ENCODE results near the gene OR7D4. TPM values are rescaled to one million over a fixed set of nuclear protein-coding genes. Genes with fewer than 3 reads are reported as not detected.

OR7D4 gene
- total RNA-seq, 2 donors from 2014 or later: not detected

DNA sequence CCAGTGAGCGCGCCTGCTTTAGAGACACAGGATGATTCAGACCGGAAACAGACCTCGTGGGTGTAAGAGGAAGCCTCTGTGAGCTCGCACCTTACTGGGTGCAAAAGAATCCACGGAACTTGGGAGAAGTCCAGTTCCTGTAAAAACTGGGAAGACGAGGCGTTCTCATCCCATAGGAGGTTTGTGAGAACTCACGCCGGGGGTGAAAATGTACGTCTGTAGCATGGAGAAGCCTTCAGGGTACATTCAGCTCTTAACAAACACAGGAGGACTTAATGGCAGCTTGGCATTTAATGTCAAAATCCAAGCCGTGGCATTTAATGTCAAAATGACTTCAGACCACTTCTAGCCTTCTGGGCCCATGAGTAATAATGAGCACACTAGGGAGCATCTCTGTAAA, 58.0 kb downstream of the OR7D4 start:
- Histone ChIP-seq H3K9me3 (ENCODE audit: control insufficient read depth, low read length) (peaks cover 81% of the 10 kb centered on the region), H3K36me3 (ENCODE audit: control insufficient read depth, insufficient read depth, low read length) (peaks cover 79% of the 10 kb centered on the region), H3K9ac (ENCODE audit: extremely low read depth, low read length, poor library complexity, severe bottlenecking) (no peak overlapping the region), H3K4me3 (ENCODE audit: low read length) (peak overlapping the region; percentile 65), H3K4me1 (ENCODE audit: control insufficient read depth, insufficient read depth, low read length) (no peaks in the 10 kb centered on the region), H3K27ac (ENCODE audit: low read depth, low read length) (no peak overlapping the region), H3K27me3 (ENCODE audit: control insufficient read depth, insufficient read depth, low read length, poor library complexity, severe bottlenecking) (no peaks in the 10 kb centered on the region)
- Mint-ChIP-seq H3K36me3 (ENCODE audit: low read depth) (peaks cover 90% of the 10 kb centered on the region), H3K4me1 (no peaks in the 10 kb centered on the region), H3K4me3 (no peak overlapping the region), H3K27ac (no peak overlapping the region), H3K9me3 (peaks cover 62% of the 10 kb centered on the region), H3K27me3 (ENCODE audit: insufficient read depth) (no peaks in the 10 kb centered on the region)
- 97% methylated on average over 12 of the region's 12 CpGs for WGBS, 2 experiments (ENCODE audit: insufficient coverage in 1 of 2, insufficient read length in 1 of 2)
- DNase-seq: no peak
- TF ChIP-seq, protein P1, sequence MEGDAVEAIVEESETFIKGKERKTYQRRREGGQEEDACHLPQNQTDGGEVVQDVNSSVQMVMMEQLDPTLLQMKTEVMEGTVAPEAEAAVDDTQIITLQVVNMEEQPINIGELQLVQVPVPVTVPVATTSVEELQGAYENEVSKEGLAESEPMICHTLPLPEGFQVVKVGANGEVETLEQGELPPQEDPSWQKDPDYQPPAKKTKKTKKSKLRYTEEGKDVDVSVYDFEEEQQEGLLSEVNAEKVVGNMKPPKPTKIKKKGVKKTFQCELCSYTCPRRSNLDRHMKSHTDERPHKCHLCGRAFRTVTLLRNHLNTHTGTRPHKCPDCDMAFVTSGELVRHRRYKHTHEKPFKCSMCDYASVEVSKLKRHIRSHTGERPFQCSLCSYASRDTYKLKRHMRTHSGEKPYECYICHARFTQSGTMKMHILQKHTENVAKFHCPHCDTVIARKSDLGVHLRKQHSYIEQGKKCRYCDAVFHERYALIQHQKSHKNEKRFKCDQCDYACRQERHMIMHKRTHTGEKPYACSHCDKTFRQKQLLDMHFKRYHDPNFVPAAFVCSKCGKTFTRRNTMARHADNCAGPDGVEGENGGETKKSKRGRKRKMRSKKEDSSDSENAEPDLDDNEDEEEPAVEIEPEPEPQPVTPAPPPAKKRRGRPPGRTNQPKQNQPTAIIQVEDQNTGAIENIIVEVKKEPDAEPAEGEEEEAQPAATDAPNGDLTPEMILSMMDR (conservative IDR thresholded peaks at IDR 0.05): no peak

Other genes starting within 250 kb of the OR7D4 start
- gene MUC16, start 209.2 kb downstream of the OR7D4 start, total RNA-seq: under 1 TPM; 0.13 to 0.40 TPM
- gene OR1M1, start 132.5 kb downstream of the OR7D4 start, total RNA-seq: not detected
- gene OR7G2, start 112.1 kb downstream of the OR7D4 start, total RNA-seq: not detected
- gene OR7G1, start 103.8 kb downstream of the OR7D4 start, total RNA-seq: not detected
- gene OR7G3, start 92.6 kb downstream of the OR7D4 start, total RNA-seq: not detected
- gene ZNF317, start 79.2 kb downstream of the OR7D4 start, total RNA-seq: 10 to 100 TPM; 36.7 to 40.1 TPM
- gene OR7D2, start 40.6 kb downstream of the OR7D4 start, total RNA-seq: under 1 TPM; 0.31 to 0.40 TPM
- not detected for gene OR7E24, start 31.3 kb upstream of the OR7D4 start, total RNA-seq
- gene ZNF699, start 90.2 kb upstream of the OR7D4 start, total RNA-seq: 1 to 10 TPM; 6.4 to 8.2 TPM
- 10 to 100 TPM; 18.1 to 27.0 TPM for gene ZNF559, start 104.6 kb upstream of the OR7D4 start, total RNA-seq
- gene ZNF177, start 143.4 kb upstream of the OR7D4 start, total RNA-seq: 10 to 100 TPM in 1 of 2 donors, 1 to 10 TPM in 1; 5.6 to 10.6 TPM
- 10 to 100 TPM; 19.7 to 24.6 TPM for gene ZNF266, start 216.0 kb upstream of the OR7D4 start, total RNA-seq